ENCODE measurements around the gene SETDB1.

GRCh38 chr1:150995896-150996295 is 69.7 kb downstream of the SETDB1 start:
- TF ChIP-seq ZNF274 (IDR thresholded peaks at IDR 0.05; ENCODE audit: borderline replicate concordance, extremely low read depth, low read length) (no peak), CEBPB (IDR thresholded peaks at IDR 0.05; ENCODE audit: low read depth, low read length) (no peak), CTCF (IDR thresholded peaks at IDR 0.05; ENCODE audit: control extremely low read depth in 1 of 3, insufficient read depth in 1 of 3, low read depth in 1 of 3, low read length in 3 of 3) (peak; percentile 44 to 71 (median 62)), EZH2 (IDR thresholded peaks at IDR 0.05; ENCODE audit: low read depth, low read length, severe bottlenecking) (no peak), POLR2AphosphoS5 (IDR thresholded peaks at IDR 0.05; ENCODE audit: low read depth, low read length) (no peak), MAX (IDR thresholded peaks at IDR 0.05) (no peak), JUN (IDR thresholded peaks at IDR 0.05; ENCODE audit: low read depth, low read length) (no peak), CBX5 (IDR thresholded peaks at IDR 0.05; ENCODE audit: low read depth, low read length) (no peak), PHF8 (conservative IDR thresholded peaks at IDR 0.05; ENCODE audit: low read depth, low read length) (no peak), POLR2A (IDR thresholded peaks at IDR 0.05; ENCODE audit: control extremely low read depth in 1 of 2, low read depth in 2 of 2, low read length in 2 of 2) (no peak), EP300 (IDR thresholded peaks at IDR 0.05; ENCODE audit: borderline replicate concordance in 1 of 2, low read depth in 2 of 2, low read length in 2 of 2) (no peak), SP1 (IDR thresholded peaks at IDR 0.05; ENCODE audit: low read depth, low read length) (no peak), CREB1 (IDR thresholded peaks at IDR 0.05) (no peak), SIN3A (conservative IDR thresholded peaks at IDR 0.05 in 1 of 2, IDR thresholded peaks at IDR 0.05 in 1 of 2; ENCODE audit: low read depth in 1 of 2, low read length in 2 of 2) (no peak)

Measured in H1 (cell line).